ENCODE results near the gene ST3GAL2.
"Not testable (repeated sequence)": the region's sequence is repeated elsewhere in the genome, so short reads cannot be mapped to it uniquely, and the experiment has no call there.

ST3GAL2 gene

DNA sequence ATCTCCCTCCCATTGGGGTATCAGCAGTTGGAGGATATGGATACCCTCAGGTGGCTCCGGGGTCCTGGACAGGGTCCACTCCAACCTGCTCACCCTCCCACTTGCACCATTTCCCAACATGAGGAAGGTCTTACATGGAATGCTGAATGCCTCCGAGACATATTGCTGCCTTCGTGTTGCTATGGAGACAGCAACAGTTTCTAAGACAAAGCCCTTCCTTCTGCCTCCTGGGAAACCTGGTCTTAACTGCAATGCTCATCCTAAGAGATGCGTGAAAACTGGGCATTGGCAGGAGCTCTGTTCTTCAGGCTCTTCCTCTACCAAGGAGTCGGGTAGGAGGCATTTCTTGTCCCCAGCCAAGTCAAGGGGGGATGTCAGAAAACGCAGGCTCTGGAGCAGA lies 45.2 kb downstream of the ST3GAL2 start:
- Histone ChIP-seq H3K9me3 (ENCODE audit: insufficient read depth, low read length) (no peaks in the 10 kb centered on the region), H3K4me1 (ENCODE audit: insufficient read depth, insufficient read length) (peaks cover 7% of the 10 kb centered on the region), H3K36me3 (ENCODE audit: insufficient read depth, insufficient read length, low read length) (peaks cover 83% of the 10 kb centered on the region), H3K4me3 (ENCODE audit: insufficient read length, low read depth) (no peak overlapping the region), H3K9ac (ENCODE audit: insufficient read length, low read depth) (peak overlapping the region; percentile 5), H3K27me3 (ENCODE audit: insufficient read depth, insufficient read length) (no peaks in the 10 kb centered on the region)
- DNase-seq (ENCODE audit: low read depth, low spot score) = no peak
- TF ChIP-seq YY1 (IDR thresholded peaks at IDR 0.05; ENCODE audit: insufficient read depth, insufficient read length) (no peak), SUZ12 (IDR thresholded peaks at IDR 0.05; ENCODE audit: extremely low read depth, insufficient read depth, insufficient read length) (no peak), ZNF274 (IDR thresholded peaks at IDR 0.05; ENCODE audit: low read depth, low read length) (no peak)

DNA sequence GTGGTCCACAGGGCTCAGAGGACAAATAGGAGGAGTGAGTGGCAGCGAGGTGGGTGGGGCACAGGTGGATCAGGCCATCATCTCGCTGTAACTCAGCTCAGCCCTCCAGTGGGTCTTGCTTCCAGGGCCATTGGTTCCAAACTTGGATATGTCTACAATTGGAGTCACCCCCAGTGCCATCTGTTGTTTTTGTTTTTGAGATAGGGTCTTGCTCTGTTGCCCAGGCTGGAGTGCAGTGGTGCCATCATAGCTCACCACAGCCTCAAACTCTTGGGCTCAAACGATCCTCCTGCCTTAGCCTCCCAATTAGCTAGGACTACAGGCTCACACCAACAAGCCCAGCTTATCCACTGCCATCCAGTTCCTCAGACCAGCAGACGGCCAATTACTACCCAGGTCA lies 46.3 kb downstream of the ST3GAL2 start:
- no peak overlapping the region for H3K4me3 ChIP-seq (ENCODE audit: insufficient read length, low read depth)
- peaks cover 9% of the 10 kb centered on the region for H3K4me1 ChIP-seq (ENCODE audit: insufficient read depth, insufficient read length)
- no peak for DNase-seq (ENCODE audit: low read depth, low spot score)
- peaks cover 82% of the 10 kb centered on the region for H3K36me3 ChIP-seq (ENCODE audit: insufficient read depth, insufficient read length, low read length)
- H3K9me3 ChIP-seq (ENCODE audit: insufficient read depth, low read length) = no peaks in the 10 kb centered on the region
- TF ChIP-seq YY1 (IDR thresholded peaks at IDR 0.05; ENCODE audit: insufficient read depth, insufficient read length) = no peak
- TF ChIP-seq SUZ12 (IDR thresholded peaks at IDR 0.05; ENCODE audit: extremely low read depth, insufficient read depth, insufficient read length) = no peak
- TF ChIP-seq ZNF274 (IDR thresholded peaks at IDR 0.05; ENCODE audit: low read depth, low read length) = no peak
- H3K27me3 ChIP-seq (ENCODE audit: insufficient read depth, insufficient read length) = no peaks in the 10 kb centered on the region
- H3K9ac ChIP-seq (ENCODE audit: insufficient read length, low read depth) = no peak overlapping the region

DNA sequence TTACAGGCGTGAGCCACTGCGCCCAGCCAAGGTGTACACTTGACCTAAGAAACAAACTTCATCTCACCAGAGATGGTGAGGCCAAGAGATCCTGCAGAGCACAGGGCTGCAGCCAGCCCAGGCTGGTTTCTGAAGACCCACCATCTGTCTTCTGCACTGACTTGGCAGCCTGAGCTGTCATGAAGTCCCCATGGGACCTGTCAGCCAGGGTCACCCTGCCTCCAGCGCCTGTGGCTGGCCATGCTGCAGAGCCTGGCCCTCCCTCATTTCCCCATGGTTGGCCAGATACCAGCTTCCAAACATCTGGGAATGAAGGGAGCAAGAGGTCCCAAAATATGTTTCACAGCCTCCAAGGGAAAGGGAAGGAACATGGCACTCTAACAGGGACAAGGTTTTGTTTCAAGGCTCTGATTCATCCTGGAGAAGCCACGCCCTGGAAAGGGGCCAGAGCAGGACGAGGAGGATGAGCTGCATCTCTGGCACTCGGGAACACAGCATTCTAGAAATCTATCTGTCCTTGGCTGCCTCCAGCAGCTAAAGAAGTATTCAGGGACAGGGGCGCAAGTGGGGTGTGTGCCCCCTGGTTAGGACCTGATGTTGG lies 46.9 kb downstream of the ST3GAL2 start:
- H3K9ac ChIP-seq (ENCODE audit: insufficient read length, low read depth) = no peak overlapping the region
- H3K4me1 ChIP-seq (ENCODE audit: insufficient read depth, insufficient read length) = peaks cover 9% of the 10 kb centered on the region
- no peaks in the 10 kb centered on the region for H3K9me3 ChIP-seq (ENCODE audit: insufficient read depth, low read length)
- DNase-seq (ENCODE audit: low read depth, low spot score) = no peak
- TF ChIP-seq ZNF274 (IDR thresholded peaks at IDR 0.05; ENCODE audit: low read depth, low read length) = no peak
- no peak for TF ChIP-seq SUZ12 (IDR thresholded peaks at IDR 0.05; ENCODE audit: extremely low read depth, insufficient read depth, insufficient read length)
- no peak for TF ChIP-seq YY1 (IDR thresholded peaks at IDR 0.05; ENCODE audit: insufficient read depth, insufficient read length)
- H3K27me3 ChIP-seq (ENCODE audit: insufficient read depth, insufficient read length) = no peaks in the 10 kb centered on the region
- peaks cover 84% of the 10 kb centered on the region for H3K36me3 ChIP-seq (ENCODE audit: insufficient read depth, insufficient read length, low read length)
- no peak overlapping the region for H3K4me3 ChIP-seq (ENCODE audit: insufficient read length, low read depth)

DNA sequence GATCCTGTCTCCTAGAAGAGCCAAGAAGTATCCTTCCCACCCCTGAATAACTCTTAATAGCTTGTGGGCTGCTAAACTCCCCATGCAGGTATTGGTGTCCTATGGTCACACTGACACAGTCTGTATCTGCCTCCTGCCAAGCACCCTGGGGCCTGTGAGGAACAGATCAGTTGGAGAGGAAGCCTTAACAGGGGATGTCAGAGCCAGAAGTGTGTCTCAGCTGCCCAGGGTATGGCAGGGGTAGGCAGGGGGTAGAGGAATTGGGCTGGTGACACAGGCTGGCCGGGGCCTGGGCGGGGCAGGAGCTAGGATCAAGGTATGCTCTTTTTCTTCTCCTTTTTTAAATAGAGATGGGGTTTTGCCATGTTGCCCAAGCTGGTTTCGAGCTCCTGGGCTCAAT lies 47.5 kb downstream of the ST3GAL2 start:
- no peaks in the 10 kb centered on the region for H3K27me3 ChIP-seq (ENCODE audit: insufficient read depth, insufficient read length)
- peaks cover 9% of the 10 kb centered on the region for H3K4me1 ChIP-seq (ENCODE audit: insufficient read depth, insufficient read length)
- TF ChIP-seq SUZ12 (IDR thresholded peaks at IDR 0.05; ENCODE audit: extremely low read depth, insufficient read depth, insufficient read length) (no peak), ZNF274 (IDR thresholded peaks at IDR 0.05; ENCODE audit: low read depth, low read length) (no peak), YY1 (IDR thresholded peaks at IDR 0.05; ENCODE audit: insufficient read depth, insufficient read length) (no peak)
- no peak for DNase-seq (ENCODE audit: low read depth, low spot score)
- H3K9ac ChIP-seq (ENCODE audit: insufficient read length, low read depth) = no peak overlapping the region
- H3K36me3 ChIP-seq (ENCODE audit: insufficient read depth, insufficient read length, low read length) = peaks cover 85% of the 10 kb centered on the region
- H3K9me3 ChIP-seq (ENCODE audit: insufficient read depth, low read length) = no peaks in the 10 kb centered on the region
- no peak overlapping the region for H3K4me3 ChIP-seq (ENCODE audit: insufficient read length, low read depth)

GRCh38 chr16:70390774-70391173 lies 48.1 kb downstream of the ST3GAL2 start:
- H3K36me3 ChIP-seq (ENCODE audit: insufficient read depth, insufficient read length, low read length) = peaks cover 84% of the 10 kb centered on the region
- no peak for DNase-seq (ENCODE audit: low read depth, low spot score)
- H3K27me3 ChIP-seq (ENCODE audit: insufficient read depth, insufficient read length) = no peaks in the 10 kb centered on the region
- H3K9me3 ChIP-seq (ENCODE audit: insufficient read depth, low read length) = no peaks in the 10 kb centered on the region
- TF ChIP-seq YY1 (IDR thresholded peaks at IDR 0.05; ENCODE audit: insufficient read depth, insufficient read length) = no peak
- TF ChIP-seq SUZ12 (IDR thresholded peaks at IDR 0.05; ENCODE audit: extremely low read depth, insufficient read depth, insufficient read length) = no peak
- no peak for TF ChIP-seq ZNF274 (IDR thresholded peaks at IDR 0.05; ENCODE audit: low read depth, low read length)
- H3K9ac ChIP-seq (ENCODE audit: insufficient read length, low read depth) = no peak overlapping the region
- H3K4me1 ChIP-seq (ENCODE audit: insufficient read depth, insufficient read length) = peaks cover 9% of the 10 kb centered on the region
- no peak overlapping the region for H3K4me3 ChIP-seq (ENCODE audit: insufficient read length, low read depth)

GRCh38 chr16:70388006-70388680 lies 50.8 kb downstream of the ST3GAL2 start:
- DNase-seq (ENCODE audit: low read depth, low spot score) = no peak
- Histone ChIP-seq H3K9me3 (ENCODE audit: insufficient read depth, low read length) (no peaks in the 10 kb centered on the region), H3K4me1 (ENCODE audit: insufficient read depth, insufficient read length) (peaks cover 2% of the 10 kb centered on the region), H3K4me3 (ENCODE audit: insufficient read length, low read depth) (no peak overlapping the region), H3K27me3 (ENCODE audit: insufficient read depth, insufficient read length) (no peaks in the 10 kb centered on the region), H3K36me3 (ENCODE audit: insufficient read depth, insufficient read length, low read length) (peaks cover 78% of the 10 kb centered on the region), H3K9ac (ENCODE audit: insufficient read length, low read depth) (no peak overlapping the region)
- TF ChIP-seq ZNF274 (IDR thresholded peaks at IDR 0.05; ENCODE audit: low read depth, low read length) = no peak
- TF ChIP-seq SUZ12 (IDR thresholded peaks at IDR 0.05; ENCODE audit: extremely low read depth, insufficient read depth, insufficient read length) = no peak
- TF ChIP-seq YY1 (IDR thresholded peaks at IDR 0.05; ENCODE audit: insufficient read depth, insufficient read length) = no peak

GRCh38 chr16:70386289-70386986 lies 52.5 kb downstream of the ST3GAL2 start:
- H3K36me3 ChIP-seq (ENCODE audit: insufficient read depth, insufficient read length, low read length) = peaks cover 71% of the 10 kb centered on the region
- not testable (repeated sequence) for H3K4me3 ChIP-seq (ENCODE audit: insufficient read length, low read depth); H3K27me3 ChIP-seq (ENCODE audit: insufficient read depth, insufficient read length); H3K4me1 ChIP-seq (ENCODE audit: insufficient read depth, insufficient read length); H3K9ac ChIP-seq (ENCODE audit: insufficient read length, low read depth); H3K9me3 ChIP-seq (ENCODE audit: insufficient read depth, low read length); DNase-seq (ENCODE audit: low read depth, low spot score)
